ENCODE data around the gene OR6V1. TPM values are rescaled to one million over a fixed set of nuclear protein-coding genes. Genes with fewer than 3 reads are reported as not detected.

OR6V1 gene
- polyA plus RNA-seq, 3 donors = not detected

DNA sequence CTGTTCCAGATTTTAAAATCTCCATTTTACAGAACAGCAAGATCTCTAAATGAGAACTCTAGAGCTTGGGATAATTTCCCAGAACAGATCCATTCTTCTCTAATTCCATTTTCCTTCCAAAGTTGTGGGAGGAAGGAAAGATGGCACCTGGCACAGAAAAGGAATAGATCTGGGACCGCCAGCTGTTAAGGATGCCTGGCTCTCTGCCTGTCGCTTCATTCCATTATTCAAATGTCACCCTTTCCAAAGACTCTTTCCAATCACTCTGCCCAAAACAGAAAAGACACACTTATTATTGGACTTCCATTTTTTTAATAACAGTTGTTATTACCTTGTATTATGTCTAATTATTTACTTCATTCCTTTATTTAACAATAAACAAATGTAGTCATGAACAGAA is 24.5 kb upstream of the OR6V1 start:
- peaks cover 11% of the 10 kb centered on the region for H3K4me1 Mint-ChIP-seq
- WGBS (ENCODE audit: insufficient coverage) = no CpG with 5 or more reads among the region's 2 CpGs
- no peaks in the 10 kb centered on the region for H4K20me1 ChIP-seq (ENCODE audit: insufficient read depth, low read length)

DNA sequence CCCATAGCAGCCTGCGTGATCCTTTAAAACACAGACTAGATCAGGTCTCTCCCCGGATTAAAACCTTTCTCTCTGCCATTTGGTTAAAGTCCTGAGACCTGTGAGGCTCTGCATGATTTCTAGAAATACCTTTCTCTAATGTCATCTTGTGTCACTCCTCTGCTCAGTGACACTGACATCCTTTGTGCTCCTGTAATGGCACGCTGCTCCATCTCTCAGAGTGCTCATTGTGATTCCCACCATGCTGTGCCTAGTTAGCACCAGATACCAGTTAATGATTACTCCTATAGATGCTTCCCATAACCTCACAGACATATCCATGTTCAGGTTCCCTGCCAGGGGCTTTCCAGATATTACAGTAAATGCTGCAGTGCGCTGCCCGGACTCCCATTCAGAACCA is 13.5 kb upstream of the OR6V1 start:
- Histone ChIP-seq H3K9ac (ENCODE audit: insufficient read depth, low read length, poor library complexity, severe bottlenecking) (no peak overlapping the region), H3K79me2 (ENCODE audit: insufficient read depth, low read length) (no peaks in the 10 kb centered on the region), H3K27ac (ENCODE audit: low read depth in 1 of 2, low read length in 2 of 2) (no peak overlapping the region), H3K4me2 (replicated peaks; ENCODE audit: extremely low read depth, low read length, poor library complexity, severe bottlenecking) (no peak overlapping the region), H3K27me3 (ENCODE audit: control insufficient read depth in 2 of 2, insufficient read depth in 2 of 2, low read length in 2 of 2) (no peaks in the 10 kb centered on the region), H3K4me3 (replicated peaks in 1 of 3; ENCODE audit: low read depth in 2 of 3, low read length in 3 of 3) (no peak overlapping the region), H3K4me1 (ENCODE audit: control insufficient read depth in 1 of 2, insufficient read depth in 2 of 2, low read length in 2 of 2) (no peaks in the 10 kb centered on the region), H4K20me1 (ENCODE audit: insufficient read depth, low read length) (no peaks in the 10 kb centered on the region), H3K9me3 (replicated peaks in 1 of 2; ENCODE audit: control insufficient read depth in 1 of 2, insufficient read depth in 1 of 2, low read length in 2 of 2) (no peaks in the 10 kb centered on the region), H2AFZ (ENCODE audit: insufficient read depth, low read depth, low read length, poor library complexity, severe bottlenecking) (no peak overlapping the region), H3K36me3 (replicated peaks in 1 of 2; ENCODE audit: control insufficient read depth in 1 of 2, insufficient read depth in 2 of 2, low read length in 2 of 2) (no peaks in the 10 kb centered on the region)
- H3K27me3 Mint-ChIP-seq (ENCODE audit: low read depth in 3 of 3) = peaks cover 0 to 3% (median 0%) of the 10 kb centered on the region in 3 donors
- no peak for DNase-seq
- no peak overlapping the region for H3K4me3 Mint-ChIP-seq
- H3K27ac Mint-ChIP-seq = no peak overlapping the region
- H3K36me3 Mint-ChIP-seq = peaks cover 3 to 4% of the 10 kb centered on the region in 2 donors
- H3K9me3 Mint-ChIP-seq = peaks cover 9 to 18% (median 14%) of the 10 kb centered on the region in 7 donors
- TF ChIP-seq, protein P1, sequence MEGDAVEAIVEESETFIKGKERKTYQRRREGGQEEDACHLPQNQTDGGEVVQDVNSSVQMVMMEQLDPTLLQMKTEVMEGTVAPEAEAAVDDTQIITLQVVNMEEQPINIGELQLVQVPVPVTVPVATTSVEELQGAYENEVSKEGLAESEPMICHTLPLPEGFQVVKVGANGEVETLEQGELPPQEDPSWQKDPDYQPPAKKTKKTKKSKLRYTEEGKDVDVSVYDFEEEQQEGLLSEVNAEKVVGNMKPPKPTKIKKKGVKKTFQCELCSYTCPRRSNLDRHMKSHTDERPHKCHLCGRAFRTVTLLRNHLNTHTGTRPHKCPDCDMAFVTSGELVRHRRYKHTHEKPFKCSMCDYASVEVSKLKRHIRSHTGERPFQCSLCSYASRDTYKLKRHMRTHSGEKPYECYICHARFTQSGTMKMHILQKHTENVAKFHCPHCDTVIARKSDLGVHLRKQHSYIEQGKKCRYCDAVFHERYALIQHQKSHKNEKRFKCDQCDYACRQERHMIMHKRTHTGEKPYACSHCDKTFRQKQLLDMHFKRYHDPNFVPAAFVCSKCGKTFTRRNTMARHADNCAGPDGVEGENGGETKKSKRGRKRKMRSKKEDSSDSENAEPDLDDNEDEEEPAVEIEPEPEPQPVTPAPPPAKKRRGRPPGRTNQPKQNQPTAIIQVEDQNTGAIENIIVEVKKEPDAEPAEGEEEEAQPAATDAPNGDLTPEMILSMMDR (IDR thresholded peaks at IDR 0.05) = no peak
- WGBS (ENCODE audit: insufficient coverage) = 97% methylated on average over 4 of the region's 5 CpGs
- intact Hi-C loops (cut with micrococcal nuclease) = no loop called here
- H3K4me1 Mint-ChIP-seq = peaks cover 6% of the 10 kb centered on the region

More for the DNA sequence above, 24.5 kb upstream of the OR6V1 start:
- H3K4me3 ChIP-seq (replicated peaks in 1 of 3; ENCODE audit: low read depth in 2 of 3, low read length in 3 of 3) = no peak overlapping the region
- no peak overlapping the region for H3K4me3 Mint-ChIP-seq
- H3K4me2 ChIP-seq (replicated peaks; ENCODE audit: extremely low read depth, low read length, poor library complexity, severe bottlenecking) = no peak overlapping the region
- peaks cover 1 to 5% (median 3%) of the 10 kb centered on the region in 7 donors for H3K9me3 Mint-ChIP-seq
- H3K36me3 Mint-ChIP-seq = no peaks in the 10 kb centered on the region
- intact Hi-C loops (cut with micrococcal nuclease) = no loop called here
- peaks cover 2 to 4% (median 2%) of the 10 kb centered on the region in 3 donors for H3K27me3 Mint-ChIP-seq (ENCODE audit: low read depth in 3 of 3)
- no peak overlapping the region for H3K9ac ChIP-seq (ENCODE audit: insufficient read depth, low read length, poor library complexity, severe bottlenecking)
- H3K27ac Mint-ChIP-seq = no peak overlapping the region
- H3K4me1 ChIP-seq (ENCODE audit: control insufficient read depth in 1 of 2, insufficient read depth in 2 of 2, low read length in 2 of 2) = peaks cover 0 to 5% of the 10 kb centered on the region in 2 donors
- no peaks in the 10 kb centered on the region for H3K36me3 ChIP-seq (replicated peaks in 1 of 2; ENCODE audit: control insufficient read depth in 1 of 2, insufficient read depth in 2 of 2, low read length in 2 of 2)
- H2AFZ ChIP-seq (ENCODE audit: insufficient read depth, low read depth, low read length, poor library complexity, severe bottlenecking) = no peak overlapping the region
- TF ChIP-seq, protein P1 (IDR thresholded peaks at IDR 0.05) = no peak
- no peaks in the 10 kb centered on the region for H3K79me2 ChIP-seq (ENCODE audit: insufficient read depth, low read length)
- H3K9me3 ChIP-seq (replicated peaks in 1 of 2; ENCODE audit: control insufficient read depth in 1 of 2, insufficient read depth in 1 of 2, low read length in 2 of 2) = no peaks in the 10 kb centered on the region
- H3K27me3 ChIP-seq (ENCODE audit: control insufficient read depth in 2 of 2, insufficient read depth in 2 of 2, low read length in 2 of 2) = no peaks in the 10 kb centered on the region
- no peak overlapping the region for H3K27ac ChIP-seq (ENCODE audit: low read depth in 1 of 2, low read length in 2 of 2)
- no peak for DNase-seq

Measured in CD14-positive monocyte (primary cell).